Neutrophil (primary cell): ENCODE data around the gene COL2A1.

Experiments
- H3K27ac ChIP-seq: fragments of 200-600 bp; sonication (generic); 2 replicates; pipeline ENCODE4 v1.5.1; 2016; ENCODE audit warnings: mild to moderate bottlenecking, moderate library complexity
- H3K27me3 ChIP-seq: fragments of 200-600 bp; sonication (generic); 2 replicates; pipeline ENCODE4 v1.6.0; 2016; ENCODE audit warnings: mild to moderate bottlenecking
- H3K36me3 ChIP-seq: fragments of 200-600 bp; sonication (generic); 2 replicates; pipeline ENCODE4 v1.5.1; 2017
- H3K4me1 ChIP-seq, 2 experiments: fragments of 200-600 bp in 1 of 2; sonication (generic) in 1 of 2; 1 replicate in 1 of 2; 2 replicates in 1 of 2; pipeline versions ENCODE4 v1.5.1 to v1.6.1; 2013 to 2016; ENCODE audit warnings: low read depth in 1 of 2, low read length in 1 of 2, mild to moderate bottlenecking in 1 of 2, moderate library complexity in 1 of 2; ENCODE audit not compliant: control insufficient read depth in 1 of 2, insufficient read depth in 1 of 2
- H3K4me3 ChIP-seq, 2 experiments: fragments of 200-600 bp in 1 of 2; sonication (generic) in 1 of 2; 1 replicate in 1 of 2; 2 replicates in 1 of 2; pipeline ENCODE4 v1.5.1; 2013 to 2016; ENCODE audit warnings: low read depth in 1 of 2, low read length in 1 of 2, mild to moderate bottlenecking in 1 of 2, moderate library complexity in 1 of 2
- H3K9me3 ChIP-seq: fragments of 200-600 bp; sonication (generic); 2 replicates; pipeline ENCODE4 v1.5.1; 2016
- TF ChIP-seq, protein P1 (sequence below): fragments of 200-600 bp; sonication (generic); IDR thresholded peaks from 2 replicates; pipeline ENCODE4 v1.5.1; 2016; ENCODE audit warnings: antibody characterized with exemption

The COL2A1 gene

DNA sequence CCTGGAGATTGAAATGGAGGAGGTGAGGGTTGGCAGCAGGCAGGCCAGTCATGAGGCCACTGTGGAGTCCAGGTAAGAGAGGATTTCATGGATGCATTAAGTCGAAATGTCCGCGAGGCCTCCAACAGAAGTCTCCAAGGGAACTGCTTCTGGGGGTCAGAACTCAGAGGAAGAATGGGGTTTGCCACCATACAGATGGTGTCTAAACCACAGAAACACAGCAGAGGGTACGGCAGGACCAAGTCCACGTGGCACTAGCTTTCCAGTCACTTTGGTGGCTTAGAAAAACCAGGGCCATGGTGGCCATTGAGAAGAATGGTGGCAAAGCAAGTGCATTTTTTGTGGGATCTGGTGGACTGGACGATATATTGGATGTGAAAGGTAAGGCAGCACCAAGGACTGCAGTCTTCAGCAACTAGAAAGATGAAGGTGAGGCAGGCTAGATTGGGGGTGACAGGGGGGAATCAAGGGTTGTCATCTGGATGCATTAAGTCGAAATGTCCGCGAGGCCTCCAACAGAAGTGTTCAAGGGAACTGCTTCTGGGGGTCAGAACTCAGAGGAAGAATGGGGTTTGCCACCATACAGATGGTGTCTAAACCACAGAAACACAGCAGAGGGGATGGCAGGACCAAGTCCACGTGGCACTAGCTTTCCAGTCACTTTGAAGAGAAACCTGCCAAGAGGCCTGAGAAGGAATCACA, 63.4 kb downstream of the COL2A1 start:
- H3K27me3 ChIP-seq, result peaks cover 23% of the 10 kb centered on the region
- H3K36me3 ChIP-seq, result no peaks in the 10 kb centered on the region
- no peak overlapping the region for H3K4me3 ChIP-seq
- H3K9me3 ChIP-seq, result no peaks in the 10 kb centered on the region
- peaks cover 0 to 2% of the 10 kb centered on the region in 2 experiments for H3K4me1 ChIP-seq
- TF ChIP-seq, protein P1, sequence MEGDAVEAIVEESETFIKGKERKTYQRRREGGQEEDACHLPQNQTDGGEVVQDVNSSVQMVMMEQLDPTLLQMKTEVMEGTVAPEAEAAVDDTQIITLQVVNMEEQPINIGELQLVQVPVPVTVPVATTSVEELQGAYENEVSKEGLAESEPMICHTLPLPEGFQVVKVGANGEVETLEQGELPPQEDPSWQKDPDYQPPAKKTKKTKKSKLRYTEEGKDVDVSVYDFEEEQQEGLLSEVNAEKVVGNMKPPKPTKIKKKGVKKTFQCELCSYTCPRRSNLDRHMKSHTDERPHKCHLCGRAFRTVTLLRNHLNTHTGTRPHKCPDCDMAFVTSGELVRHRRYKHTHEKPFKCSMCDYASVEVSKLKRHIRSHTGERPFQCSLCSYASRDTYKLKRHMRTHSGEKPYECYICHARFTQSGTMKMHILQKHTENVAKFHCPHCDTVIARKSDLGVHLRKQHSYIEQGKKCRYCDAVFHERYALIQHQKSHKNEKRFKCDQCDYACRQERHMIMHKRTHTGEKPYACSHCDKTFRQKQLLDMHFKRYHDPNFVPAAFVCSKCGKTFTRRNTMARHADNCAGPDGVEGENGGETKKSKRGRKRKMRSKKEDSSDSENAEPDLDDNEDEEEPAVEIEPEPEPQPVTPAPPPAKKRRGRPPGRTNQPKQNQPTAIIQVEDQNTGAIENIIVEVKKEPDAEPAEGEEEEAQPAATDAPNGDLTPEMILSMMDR, result no peak
- H3K27ac ChIP-seq, result no peak overlapping the region

DNA sequence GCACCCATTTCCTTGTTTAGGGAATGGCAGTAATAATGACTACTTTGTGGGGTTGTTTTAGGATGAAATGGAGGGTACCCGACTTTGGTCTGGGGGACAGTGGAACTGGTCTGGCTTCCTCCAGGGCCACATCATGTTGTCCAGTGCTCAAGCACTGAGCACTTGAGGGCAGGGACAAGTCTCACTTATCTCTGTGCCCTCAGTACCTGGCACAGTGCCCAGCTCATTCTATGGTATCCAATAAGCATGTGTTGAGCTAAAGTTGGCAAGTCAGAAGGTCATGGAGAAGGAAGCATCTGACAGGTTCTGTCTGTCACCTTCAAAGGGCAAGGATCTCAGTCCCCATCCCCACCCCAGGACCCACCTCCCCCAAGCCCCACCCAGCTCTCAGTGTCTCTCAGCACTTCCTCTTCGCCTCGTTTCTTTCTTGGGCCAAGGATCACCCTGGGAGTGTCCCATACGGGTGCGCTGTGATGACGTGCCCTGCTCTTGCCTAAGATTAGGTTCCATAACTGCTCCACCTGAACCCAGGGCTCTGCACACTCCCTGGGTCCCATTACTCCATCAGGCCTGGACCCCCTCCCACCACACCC, 65.2 kb downstream of the COL2A1 start:
- Histone ChIP-seq H3K4me3 (no peak overlapping the region), H3K4me1 (no peaks in the 10 kb centered on the region), H3K27ac (no peak overlapping the region), H3K36me3 (no peaks in the 10 kb centered on the region), H3K9me3 (no peaks in the 10 kb centered on the region), H3K27me3 (peaks cover 23% of the 10 kb centered on the region)
- TF ChIP-seq, protein P1, result no peak

DNA sequence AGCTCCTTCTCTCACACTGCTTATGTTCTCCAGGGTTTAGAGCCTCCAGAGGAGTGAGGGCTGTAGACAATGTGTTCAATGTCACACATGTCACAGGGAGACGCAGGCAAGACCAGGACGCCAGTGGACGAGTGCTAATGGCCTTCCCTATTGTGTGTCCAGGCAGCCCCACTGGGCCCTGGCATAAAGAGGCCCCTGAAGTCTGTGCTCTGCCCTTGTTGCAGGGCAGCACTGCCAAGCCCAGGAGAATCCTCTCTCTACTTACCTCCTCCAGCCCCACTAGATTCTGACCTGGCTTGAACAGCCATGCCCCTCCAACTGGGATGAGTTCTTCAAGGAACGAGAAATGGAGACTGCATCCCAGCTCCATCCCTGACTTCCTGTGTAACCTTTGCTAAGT, 65.7 kb downstream of the COL2A1 start:
- H3K4me3 ChIP-seq, result no peak overlapping the region
- TF ChIP-seq, protein P1, result no peak

DNA sequence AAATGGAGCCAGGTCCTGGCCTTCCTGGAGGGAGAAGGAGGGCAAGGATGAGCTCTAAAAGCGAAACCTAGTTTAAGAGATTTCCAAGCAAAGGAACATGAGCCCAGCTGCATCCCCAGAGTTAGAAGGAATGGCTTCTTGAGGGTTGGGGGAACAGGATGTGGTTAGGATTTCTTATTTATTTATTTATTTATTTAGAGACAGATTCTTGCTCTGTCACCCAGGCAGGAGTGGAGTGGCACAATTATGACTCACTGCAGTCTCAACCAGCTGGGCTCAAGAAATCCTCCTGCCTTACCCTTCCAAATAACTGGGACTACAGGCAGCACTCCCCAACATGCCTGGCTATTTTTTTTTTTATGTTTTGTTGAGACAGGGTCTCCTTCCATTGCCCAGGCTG, 66.2 kb downstream of the COL2A1 start:
- Histone ChIP-seq H3K4me1 (no peaks in the 10 kb centered on the region), H3K9me3 (no peaks in the 10 kb centered on the region), H3K27me3 (peaks cover 18% of the 10 kb centered on the region), H3K36me3 (no peaks in the 10 kb centered on the region), H3K4me3 (no peak overlapping the region), H3K27ac (no peak overlapping the region)
- TF ChIP-seq, protein P1, result no peak

More for the DNA sequence above, 65.7 kb downstream of the COL2A1 start:
- no peaks in the 10 kb centered on the region for H3K36me3 ChIP-seq
- H3K4me1 ChIP-seq, result no peaks in the 10 kb centered on the region
- peaks cover 23% of the 10 kb centered on the region for H3K27me3 ChIP-seq
- H3K9me3 ChIP-seq, result no peaks in the 10 kb centered on the region
- no peak overlapping the region for H3K27ac ChIP-seq

DNA sequence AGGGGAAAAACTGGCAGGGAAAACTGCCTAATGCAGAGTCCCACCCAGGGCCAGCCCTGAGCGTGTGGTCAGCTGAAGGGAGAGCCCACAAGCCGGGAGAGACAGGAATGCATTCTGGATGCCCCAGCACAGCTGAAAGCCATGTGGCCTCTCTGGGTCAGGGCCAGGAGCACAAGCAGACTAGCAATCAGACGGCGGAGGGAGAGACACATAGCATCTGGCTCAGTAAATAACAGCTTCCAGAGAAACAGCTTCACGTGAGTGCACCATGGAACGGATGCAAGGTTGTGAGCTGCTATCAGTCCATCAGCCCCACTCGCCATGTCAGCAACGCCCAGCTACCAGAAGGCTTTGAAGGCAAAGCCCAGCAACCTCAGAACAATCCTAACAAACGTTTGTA, 69.1 kb downstream of the COL2A1 start:
- no peaks in the 10 kb centered on the region for H3K36me3 ChIP-seq
- no peak overlapping the region for H3K4me3 ChIP-seq
- no peak overlapping the region for H3K27ac ChIP-seq
- TF ChIP-seq, protein P1, result no peak
- H3K4me1 ChIP-seq, result no peaks in the 10 kb centered on the region
- H3K9me3 ChIP-seq, result no peaks in the 10 kb centered on the region
- H3K27me3 ChIP-seq, result no peaks in the 10 kb centered on the region
